GM21619 (cell line): Measurements from ENCODE around the gene BUB1B.

Source experiments
- ATAC-seq: cut with Tn5 transposase; IDR thresholded peaks from one replicate; pipeline ENCODE4 v1.9.1; 2021; ENCODE audit not compliant: unreplicated experiment

The BUB1B gene

GRCh38 chr15:40183636-40184463 lies 23.0 kb downstream of the BUB1B start:
- no peak for ATAC-seq

DNA sequence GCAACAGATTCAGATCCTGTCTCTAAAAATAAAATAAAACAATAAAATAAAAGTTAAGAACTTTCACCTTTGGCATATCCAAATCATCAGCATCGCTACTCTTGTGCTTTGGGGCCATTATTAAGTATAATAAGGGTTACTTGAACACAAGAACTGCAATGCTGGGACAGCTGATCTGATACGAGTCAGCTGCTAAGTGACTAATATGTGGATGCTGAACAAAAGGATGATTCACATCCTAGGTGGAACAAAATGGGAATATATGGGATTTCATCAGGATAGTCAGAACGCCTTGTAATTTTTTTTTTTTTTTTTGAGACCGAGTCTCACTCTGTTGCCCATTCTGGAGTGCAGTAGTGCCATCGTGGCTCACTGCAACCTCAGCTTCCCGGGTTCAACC lies 29.7 kb downstream of the BUB1B start:
- no peak for ATAC-seq

DNA sequence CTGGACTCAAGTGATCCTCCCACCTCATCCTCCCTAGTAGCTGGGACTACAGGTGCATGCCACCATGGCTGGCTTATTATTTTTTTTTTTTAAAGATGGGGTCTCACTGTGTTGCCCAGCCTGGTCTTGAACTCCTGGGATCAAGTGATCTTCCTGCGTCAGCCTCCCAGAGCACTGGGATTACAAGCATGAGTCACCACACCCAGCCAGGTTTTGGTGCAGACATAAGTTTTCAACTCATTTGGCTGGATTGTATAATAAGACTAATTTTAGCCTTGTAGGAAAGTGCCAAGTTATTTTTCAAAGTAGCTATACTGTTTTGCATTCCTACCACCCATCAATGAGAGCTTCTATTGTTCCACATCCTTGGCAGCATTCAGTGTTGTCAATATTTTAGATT lies 32.1 kb downstream of the BUB1B start:
- no peak for ATAC-seq

DNA sequence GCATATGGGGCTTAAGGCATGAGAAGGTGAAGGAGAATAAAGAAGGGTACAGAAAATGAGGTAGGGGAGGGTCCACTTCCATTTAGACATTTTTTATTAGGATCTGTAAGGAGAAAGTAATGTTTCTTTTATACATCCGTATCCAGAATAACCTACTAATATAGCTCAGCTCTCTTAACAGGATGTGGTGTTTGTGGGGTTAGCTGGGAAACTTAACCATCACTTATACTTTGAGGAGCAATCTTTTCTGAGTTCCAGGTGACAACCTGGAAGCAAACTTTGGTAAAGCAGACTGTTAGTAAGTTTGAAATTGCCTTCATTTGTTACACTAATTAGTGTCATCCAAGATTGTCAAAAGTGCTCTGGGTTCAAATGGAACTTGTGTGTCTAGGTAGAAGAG lies 36.6 kb downstream of the BUB1B start:
- no peak for ATAC-seq

DNA sequence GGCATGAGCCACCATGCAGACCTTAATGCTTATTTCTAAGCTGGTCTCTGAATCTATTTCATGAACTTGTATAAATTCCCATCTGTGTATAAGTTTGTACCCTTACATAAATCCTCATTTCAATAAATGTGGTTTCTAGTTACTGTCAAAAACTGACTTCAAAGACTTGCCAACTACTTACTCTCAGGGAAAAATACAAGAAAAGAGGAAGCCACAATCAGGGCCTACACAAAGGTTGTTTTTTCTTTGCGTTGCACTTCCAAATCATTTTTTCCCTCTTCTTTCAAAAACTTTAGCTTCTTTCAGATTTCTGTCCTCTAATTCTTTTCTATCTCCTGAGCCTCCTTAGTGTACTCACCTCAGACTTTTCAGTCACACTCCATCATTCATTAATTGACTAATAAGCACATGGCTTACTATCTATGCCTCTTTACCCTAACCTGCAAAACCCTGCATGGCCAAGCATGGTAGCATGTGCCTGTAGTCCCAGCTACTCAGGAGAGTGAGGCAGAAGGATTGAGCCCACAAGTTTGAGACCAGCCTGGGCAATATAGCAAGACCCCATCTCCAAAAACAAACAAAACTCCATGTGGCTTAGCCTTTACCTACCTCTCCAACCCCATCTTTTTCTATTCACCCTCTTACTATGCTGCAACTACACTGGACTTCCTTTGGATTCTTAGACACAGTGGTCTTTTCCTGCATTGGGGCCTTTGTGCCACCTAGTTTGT lies 37.7 kb downstream of the BUB1B start:
- ATAC-seq = no peak

DNA sequence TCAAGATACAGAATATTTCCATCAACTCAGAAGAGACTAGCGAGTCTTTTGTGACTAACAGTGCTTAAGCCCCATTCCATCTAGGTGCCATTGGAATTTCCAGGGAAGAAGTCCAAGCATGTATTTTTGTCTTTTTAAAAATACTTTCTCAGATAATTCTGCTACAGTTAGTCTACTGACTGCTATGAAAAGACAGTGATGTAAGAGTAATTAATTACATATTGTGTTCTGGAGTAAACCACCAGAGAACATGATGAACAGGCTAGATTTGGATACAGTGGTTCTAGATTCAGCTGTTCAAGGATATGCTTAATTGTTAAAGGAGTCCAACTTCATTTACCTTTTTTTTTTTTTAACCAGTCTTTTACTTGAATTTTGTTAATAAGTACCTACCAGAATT lies 43.2 kb downstream of the BUB1B start:
- no peak for ATAC-seq

- no peak for ATAC-seq
These were observed 56.4 kb downstream of the BUB1B start for GRCh38 chr15:40217166-40217824.

- no peak for ATAC-seq
These were observed 58.9 kb downstream of the BUB1B start for GRCh38 chr15:40219801-40220200.

GRCh38 chr15:40222131-40222530 lies 61.3 kb downstream of the BUB1B start:
- no peak for ATAC-seq

- ATAC-seq = no peak
These were observed 65.9 kb downstream of the BUB1B start for GRCh38 chr15:40226736-40227135.

- ATAC-seq = no peak
These were observed 68.4 kb downstream of the BUB1B start for GRCh38 chr15:40229316-40229715.

DNA sequence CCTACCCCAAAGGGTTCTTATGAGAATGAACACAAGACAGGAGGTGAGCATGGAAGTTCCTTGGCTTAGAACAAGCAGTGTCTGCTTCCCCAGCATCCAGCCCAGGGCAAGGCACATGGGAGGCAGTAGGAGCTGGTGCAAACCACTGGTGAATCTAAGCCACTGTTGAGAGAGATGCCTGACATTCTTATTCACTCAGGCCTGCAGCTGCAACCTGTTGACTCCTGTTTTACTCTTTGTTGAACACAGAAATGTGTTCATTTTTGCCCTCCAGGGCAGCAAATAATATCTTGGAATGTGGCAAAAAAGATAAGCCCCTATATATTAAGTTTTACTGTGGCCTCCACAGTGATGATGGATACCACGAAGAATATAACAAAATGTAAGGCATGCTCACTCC lies 69.1 kb downstream of the BUB1B start:
- ATAC-seq = no peak

DNA sequence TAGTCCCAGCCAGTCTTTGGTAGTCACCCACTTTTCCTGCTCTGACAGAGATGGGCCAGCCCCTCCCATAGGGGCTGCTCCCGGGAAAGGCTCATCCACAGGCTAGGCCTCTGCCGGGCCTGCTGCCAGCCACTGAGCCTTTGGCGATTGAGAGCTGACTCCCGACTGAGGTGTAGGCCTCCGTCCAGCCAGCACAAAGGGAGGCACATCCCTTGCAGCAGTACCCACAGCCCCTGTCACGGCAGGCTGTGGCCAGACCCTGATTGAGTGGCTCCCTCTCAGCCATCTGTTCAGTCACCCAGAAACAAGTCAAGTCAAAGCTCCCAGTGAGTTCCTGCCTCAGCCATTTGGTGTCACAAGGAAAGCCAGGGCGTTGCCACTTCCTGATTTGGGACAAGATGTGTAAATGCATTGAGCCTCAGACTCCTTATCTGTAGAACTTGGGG lies 71.8 kb downstream of the BUB1B start:
- ATAC-seq = no peak

GRCh38 chr15:40233727-40234577 lies 73.1 kb downstream of the BUB1B start:
- no peak for ATAC-seq

DNA sequence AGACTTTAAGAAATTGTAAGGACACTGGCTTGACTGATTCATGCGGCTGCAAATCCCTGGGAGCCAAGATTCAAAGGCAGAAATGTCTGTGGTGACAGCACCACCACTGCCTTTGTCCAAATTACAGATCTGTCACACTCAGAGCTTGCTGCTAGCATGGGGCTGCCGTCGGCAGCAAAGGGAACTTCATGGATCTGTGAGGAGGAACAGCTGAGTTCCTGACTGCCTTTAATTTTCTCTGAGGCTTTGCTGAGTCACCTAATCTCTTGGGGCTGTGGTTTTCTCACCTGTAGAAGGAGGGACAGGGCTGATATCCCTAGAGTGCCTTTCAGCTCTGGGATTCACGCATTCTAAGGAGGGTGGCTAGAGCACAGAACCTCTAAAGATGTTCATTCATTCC lies 73.9 kb downstream of the BUB1B start:
- no peak for ATAC-seq

DNA sequence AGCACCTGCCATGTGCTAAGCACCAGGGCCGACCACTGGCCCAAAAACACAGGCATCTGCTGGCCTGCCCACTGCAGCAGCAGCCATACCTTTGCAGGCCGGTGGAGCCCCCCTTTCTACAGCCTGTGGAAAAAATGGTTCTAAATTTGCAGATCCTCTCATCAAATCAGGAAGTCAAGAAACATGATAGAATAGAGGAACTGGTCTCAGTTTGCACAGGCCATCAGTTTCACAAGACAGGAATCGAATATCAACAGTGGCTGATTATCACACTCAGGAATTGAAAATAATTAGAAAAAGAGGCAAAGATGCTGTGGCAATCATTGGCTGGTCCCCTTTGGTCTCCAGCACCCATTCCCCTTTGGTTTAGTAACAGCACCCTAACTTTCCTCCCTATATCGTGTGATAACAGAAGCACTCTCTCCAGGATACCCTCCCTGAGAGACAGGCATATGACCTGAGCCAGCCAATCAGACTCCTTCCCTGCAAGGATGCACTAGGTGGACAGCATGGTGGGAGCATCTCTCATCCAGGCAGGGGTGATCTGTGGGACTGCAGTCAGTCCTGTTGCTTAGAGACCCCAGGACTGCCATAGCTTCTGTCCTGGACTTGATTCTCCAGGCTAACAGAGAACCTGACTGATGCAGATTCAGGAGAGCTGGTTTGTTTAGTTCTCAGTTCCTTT lies 74.5 kb downstream of the BUB1B start:
- no peak for ATAC-seq

DNA sequence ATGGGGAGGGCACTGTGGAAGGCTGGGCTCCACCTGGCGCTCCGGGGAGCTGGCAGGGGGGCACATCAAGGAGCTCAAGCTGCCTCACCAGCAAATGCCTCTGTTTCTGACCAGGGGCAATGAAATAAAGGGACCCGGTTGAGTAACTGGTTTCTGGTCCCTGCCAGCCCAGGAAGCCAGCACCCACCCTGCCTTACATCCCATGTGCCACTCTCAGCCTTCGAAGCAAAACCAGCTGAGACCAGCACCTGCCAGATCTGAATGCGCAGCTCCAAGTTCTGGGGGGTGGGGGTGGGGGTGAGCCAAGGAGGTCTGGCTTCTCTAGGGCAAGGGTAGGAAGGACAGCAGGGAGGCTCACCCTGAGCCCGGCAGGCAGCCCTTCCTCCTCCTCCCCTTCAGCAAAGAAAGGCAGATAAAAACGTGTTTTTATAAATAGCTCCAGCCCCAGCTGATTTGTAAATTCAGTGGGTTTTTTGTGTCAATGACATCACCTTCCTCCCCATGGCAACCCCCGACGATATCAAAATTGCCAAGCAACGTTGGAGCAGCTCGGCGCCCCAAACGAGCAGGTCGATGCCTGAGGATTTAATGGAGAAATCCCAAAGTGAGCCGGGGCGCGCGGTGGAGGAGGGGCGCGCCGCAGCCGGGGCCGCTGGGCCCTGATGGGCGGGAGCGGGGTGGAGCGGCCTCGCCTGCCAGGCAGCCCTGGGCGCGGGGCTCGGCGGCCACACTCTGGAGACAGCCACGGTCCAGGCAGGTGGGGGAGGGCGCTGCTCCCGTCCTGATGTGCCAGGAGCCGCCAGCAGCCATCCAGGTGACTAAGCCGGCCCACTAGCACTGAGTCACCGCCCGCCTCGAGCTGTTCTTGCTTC lies 77.9 kb downstream of the BUB1B start, which contains the start of gene PAK6:
Gene PAK6 (plus strand): TSS at position 532 of the 872 bp plus-strand sequence. CDS start 25,723 bp downstream, outside the sequence.
- no peak for ATAC-seq

DNA sequence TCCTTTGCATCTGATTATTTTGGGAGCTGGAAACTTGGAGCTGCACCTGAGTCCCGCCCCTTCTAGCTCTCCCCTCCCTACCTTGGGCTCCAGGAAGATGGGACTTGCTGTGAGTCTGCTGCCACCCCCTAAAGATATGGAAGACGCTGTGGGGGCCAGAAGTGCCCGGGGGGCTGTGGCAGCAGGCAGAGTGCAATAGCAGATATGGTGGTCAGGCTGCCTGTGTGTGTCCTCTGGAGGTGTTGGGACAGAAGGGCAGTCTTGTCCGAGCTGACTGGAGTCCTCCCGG lies 78.5 kb downstream of the BUB1B start:
- ATAC-seq = no peak
